ENCODE data around the gene OTUB2. TPM values are rescaled to one million over a fixed set of nuclear protein-coding genes. Genes with fewer than 3 reads are reported as not detected.

The OTUB2 gene
- total RNA-seq, 1 donor from 2014 or later = 0.40 TPM

GRCh38 chr14:94021001-94021400, 5.1 kb upstream of the OTUB2 start:
- peak; percentile 13 to 50 for DNase-seq (ENCODE audit: low read depth in 2 of 2)

- no peak for DNase-seq (ENCODE audit: low read depth in 2 of 2)
Measured at GRCh38 chr14:94021416-94022157, 4.6 kb upstream of the OTUB2 start.

DNA sequence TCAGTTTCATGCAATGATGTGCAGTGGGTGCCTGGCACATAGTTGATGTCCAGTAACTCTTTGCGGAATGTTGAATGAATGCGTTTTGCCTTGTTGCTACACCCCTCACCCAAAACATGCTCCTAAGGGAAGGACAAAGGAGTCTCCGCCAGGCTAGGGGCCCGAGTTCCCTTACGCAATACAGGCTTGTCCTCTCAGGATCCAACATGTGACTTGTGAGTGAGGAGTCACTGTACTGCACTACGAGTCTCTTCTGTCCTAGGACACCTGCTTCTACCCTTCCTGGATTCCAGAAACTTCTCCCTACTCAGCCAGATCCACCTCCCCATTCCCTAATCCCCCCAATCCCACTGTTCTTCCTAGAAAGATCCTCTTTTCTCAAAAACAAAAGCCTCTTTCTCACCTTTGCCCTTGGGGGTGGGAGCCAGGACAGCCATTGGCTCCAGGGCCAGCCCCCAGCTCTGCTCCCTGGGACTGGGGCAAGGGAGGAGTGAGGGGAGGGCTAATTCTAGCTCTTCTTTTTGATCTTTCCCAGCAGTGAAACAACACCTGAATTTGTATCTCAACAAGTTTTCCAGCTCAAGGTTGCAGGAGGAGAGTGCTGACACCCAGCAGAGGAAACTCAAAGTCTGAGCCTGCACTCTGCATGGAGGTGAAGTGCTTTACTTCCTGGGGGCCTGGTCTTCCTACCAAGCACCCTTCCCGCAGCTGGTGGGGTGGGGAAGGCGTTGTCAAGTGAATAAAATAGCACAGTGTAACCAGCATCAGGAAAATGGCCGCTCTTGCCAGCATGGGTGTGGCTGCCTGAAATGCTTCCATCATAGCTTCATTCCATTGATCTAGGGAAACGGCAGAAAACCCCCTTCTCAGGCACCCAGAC, 3.4 kb upstream of the OTUB2 start:
- no peak for DNase-seq (ENCODE audit: low read depth in 2 of 2)

GRCh38 chr14:94024549-94024948, 1.6 kb upstream of the OTUB2 start:
- no peak for DNase-seq (ENCODE audit: low read depth in 2 of 2)

- DNase-seq (ENCODE audit: low read depth in 2 of 2) = peak in 1 of 2 donors; percentile 39
Measured at GRCh38 chr14:94025720-94026119, 420 bp upstream of the OTUB2 start.

GRCh38 chr14:94026889-94027469, 839 bp downstream of the OTUB2 start:
- no peak for DNase-seq (ENCODE audit: low read depth in 2 of 2)

DNA sequence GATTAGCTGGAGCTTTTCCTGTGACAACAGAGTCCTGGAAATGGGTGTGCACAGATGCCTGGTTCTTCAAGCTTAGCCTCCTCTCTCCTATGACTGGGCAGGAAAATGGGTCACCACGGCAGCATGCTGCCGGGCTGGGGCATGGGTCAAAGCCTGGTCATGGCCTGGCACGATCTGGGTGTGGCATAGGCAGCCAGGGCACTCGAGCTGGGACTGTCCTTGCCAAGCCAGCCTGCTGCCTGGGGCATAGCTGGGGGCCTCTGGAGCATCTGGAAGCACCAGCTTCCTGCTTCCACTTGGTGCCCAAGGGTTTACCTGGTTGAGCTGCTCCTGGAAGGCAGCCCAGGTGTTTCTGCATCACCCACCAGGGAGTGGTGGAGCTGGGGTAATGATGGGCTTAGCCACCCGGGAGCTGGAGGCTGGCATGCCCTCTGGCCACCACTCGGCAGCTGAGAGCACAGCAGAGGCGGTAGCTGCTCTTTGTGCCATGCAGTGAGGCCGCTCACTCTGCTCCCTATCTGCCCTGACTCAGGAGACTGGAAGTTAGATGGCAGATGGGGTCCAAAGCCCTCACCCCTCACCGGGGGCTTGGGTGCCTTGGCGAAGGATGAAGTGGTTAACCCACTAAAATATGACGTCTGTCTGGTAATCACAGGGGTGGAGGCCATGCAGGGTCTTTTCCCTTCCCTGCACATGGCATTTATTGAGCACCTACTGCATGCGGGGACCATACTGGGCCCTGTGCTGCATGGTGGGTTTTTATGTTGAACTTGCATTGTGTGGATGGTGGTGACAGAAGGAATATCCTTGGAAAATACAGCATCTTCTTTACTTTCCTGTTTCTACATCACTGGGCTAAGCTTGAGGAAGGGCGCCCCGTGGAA, 1.7 kb downstream of the OTUB2 start:
- DNase-seq (ENCODE audit: low read depth in 2 of 2) = peak; percentile 22 to 44

GRCh38 chr14:94028450-94028826, 2.3 kb downstream of the OTUB2 start:
- DNase-seq (ENCODE audit: low read depth in 2 of 2) = peak; percentile 24 to 80

DNA sequence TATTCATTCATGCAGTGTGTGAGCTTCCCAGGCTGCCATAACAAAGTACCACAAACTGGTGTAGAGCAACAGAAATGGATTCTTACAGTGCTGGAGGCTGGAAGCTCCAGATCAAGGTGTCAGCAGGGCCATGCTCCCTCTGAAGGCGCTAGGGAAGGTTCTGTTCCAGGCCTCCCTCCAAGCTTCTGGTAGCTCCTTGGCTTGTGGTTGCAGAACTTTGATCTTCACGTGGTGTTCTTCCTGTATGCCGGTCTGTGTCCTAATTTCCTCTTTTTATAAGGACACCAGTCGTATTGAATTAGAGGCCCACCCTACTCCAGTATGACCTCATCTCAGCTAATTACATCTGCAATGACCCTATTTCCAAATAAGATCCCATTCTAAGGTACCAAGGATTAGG, 3.1 kb downstream of the OTUB2 start:
- no peak for DNase-seq (ENCODE audit: low read depth in 2 of 2)

- no peak for DNase-seq (ENCODE audit: low read depth in 2 of 2)
Measured at GRCh38 chr14:94029671-94030203, 3.6 kb downstream of the OTUB2 start.

GRCh38 chr14:94030571-94030970, 4.4 kb downstream of the OTUB2 start:
- no peak for DNase-seq (ENCODE audit: low read depth in 2 of 2)

DNA sequence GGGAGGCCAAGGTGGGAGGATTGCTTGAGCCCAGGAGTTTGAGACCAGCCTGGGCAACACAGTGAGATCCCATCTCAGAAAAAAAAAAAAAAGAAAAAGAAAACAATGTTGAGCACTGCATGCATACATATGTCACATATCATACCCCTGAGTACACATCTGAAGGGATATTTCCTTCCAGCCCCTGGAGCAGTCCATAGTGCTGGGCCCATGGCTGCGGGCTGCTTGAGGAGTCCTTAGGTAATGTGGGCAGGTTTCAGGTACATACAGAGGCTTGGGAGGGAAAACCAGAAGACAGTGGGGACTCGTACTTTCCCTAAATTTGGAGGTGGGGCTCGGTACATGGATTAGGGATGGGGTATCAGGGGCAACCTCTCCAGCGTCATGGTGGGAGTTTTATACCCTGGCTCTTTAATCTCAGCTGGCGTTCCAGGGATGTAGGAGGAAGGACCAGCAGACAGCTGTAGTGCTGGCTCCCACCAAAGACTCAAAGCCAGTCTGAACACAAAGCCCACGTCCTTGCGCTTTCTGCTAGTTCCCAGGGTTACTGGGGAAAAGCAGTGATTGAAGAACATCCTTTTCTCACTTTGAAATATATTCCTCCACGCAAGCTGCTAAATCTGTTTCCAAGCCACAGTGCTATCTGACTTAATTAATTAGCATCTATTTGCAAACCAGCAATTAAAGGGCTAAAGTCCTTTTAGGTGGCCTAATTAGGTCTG, 5.2 kb downstream of the OTUB2 start:
- no peak for DNase-seq (ENCODE audit: low read depth in 2 of 2)

GRCh38 chr14:94031883-94032279, 5.7 kb downstream of the OTUB2 start:
- no peak for DNase-seq (ENCODE audit: low read depth in 2 of 2)

- no peak for DNase-seq (ENCODE audit: low read depth in 2 of 2)
Measured at GRCh38 chr14:94034886-94035285, 8.7 kb downstream of the OTUB2 start.

- DNase-seq (ENCODE audit: low read depth in 2 of 2) = peak; percentile 69 to 72
Measured at GRCh38 chr14:94036313-94037167, 10.4 kb downstream of the OTUB2 start.

GRCh38 chr14:94037954-94038353, 11.8 kb downstream of the OTUB2 start:
- DNase-seq (ENCODE audit: low read depth in 2 of 2) = no peak

DNA sequence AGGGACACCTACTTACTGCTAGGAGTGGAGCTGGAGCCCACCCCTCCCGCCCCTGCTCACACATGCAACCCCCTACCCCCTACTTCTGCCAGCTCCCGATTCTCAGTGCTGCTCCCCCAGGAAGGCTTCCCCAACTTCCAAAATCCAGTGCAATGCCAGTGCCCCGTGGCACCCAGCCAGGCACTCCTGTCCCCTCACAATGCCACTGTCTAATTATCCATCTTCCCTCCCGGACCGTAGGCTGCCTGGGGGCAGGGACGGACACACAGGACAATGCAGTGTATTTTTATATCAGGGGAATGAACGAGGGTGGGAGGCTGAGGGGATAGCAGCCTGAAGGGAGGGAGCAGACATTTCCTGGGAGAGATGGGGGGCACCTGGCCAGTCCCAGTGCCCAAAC, 12.4 kb downstream of the OTUB2 start:
- DNase-seq (ENCODE audit: low read depth in 2 of 2) = no peak

GRCh38 chr14:94038921-94039629, 12.9 kb downstream of the OTUB2 start:
- DNase-seq (ENCODE audit: low read depth in 2 of 2) = no peak

DNA sequence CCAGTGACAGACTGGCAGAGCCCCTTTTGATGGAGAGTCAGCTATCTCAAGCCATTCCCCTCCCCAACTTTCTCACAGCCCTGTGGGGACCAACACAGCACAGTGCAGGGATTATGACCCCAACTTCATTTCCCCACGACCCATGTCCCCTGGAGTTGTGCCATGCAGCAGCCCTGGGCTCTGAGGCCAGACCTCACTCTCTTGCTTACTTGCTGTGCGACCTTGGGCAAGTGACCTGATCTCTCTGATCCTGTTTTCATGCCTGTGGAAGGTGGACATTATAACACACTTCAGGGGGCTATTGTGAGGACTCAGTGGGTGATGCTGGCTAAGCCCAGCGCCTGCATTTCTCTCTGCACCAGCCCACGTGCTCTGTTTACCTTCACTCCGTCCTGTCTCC, 14.1 kb downstream of the OTUB2 start:
- DNase-seq (ENCODE audit: low read depth in 2 of 2) = no peak

All from lung microvascular endothelial cell (primary cell).